ENCODE data around the gene RALBP1. TPM values are rescaled to one million over a fixed set of nuclear protein-coding genes. Genes with fewer than 3 reads are reported as not detected.
A peak's percentile ranks its signal among the peaks of the same experiment; 100 is the strongest.

The RALBP1 gene
- total and polyA plus RNA-seq, 9 of the 15 experiments (the other 6 are each of a cell fraction or from before 2014, with no cell fraction given): 10.9 to 70.0 (median 61.3) TPM

- TF ChIP-seq, protein P1, sequence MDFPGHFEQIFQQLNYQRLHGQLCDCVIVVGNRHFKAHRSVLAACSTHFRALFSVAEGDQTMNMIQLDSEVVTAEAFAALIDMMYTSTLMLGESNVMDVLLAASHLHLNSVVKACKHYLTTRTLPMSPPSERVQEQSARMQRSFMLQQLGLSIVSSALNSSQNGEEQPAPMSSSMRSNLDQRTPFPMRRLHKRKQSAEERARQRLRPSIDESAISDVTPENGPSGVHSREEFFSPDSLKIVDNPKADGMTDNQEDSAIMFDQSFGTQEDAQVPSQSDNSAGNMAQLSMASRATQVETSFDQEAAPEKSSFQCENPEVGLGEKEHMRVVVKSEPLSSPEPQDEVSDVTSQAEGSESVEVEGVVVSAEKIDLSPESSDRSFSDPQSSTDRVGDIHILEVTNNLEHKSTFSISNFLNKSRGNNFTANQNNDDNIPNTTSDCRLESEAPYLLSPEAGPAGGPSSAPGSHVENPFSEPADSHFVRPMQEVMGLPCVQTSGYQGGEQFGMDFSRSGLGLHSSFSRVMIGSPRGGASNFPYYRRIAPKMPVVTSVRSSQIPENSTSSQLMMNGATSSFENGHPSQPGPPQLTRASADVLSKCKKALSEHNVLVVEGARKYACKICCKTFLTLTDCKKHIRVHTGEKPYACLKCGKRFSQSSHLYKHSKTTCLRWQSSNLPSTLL (IDR thresholded peaks at IDR 0.05): no peak
- no peak for TF ChIP-seq TARDBP (IDR thresholded peaks at IDR 0.05)
- peak; percentile 96 for TF ChIP-seq SMC3 (conservative IDR thresholded peaks at IDR 0.05; ENCODE audit: insufficient read depth, low read depth, low read length)
- TF ChIP-seq, protein P2, sequence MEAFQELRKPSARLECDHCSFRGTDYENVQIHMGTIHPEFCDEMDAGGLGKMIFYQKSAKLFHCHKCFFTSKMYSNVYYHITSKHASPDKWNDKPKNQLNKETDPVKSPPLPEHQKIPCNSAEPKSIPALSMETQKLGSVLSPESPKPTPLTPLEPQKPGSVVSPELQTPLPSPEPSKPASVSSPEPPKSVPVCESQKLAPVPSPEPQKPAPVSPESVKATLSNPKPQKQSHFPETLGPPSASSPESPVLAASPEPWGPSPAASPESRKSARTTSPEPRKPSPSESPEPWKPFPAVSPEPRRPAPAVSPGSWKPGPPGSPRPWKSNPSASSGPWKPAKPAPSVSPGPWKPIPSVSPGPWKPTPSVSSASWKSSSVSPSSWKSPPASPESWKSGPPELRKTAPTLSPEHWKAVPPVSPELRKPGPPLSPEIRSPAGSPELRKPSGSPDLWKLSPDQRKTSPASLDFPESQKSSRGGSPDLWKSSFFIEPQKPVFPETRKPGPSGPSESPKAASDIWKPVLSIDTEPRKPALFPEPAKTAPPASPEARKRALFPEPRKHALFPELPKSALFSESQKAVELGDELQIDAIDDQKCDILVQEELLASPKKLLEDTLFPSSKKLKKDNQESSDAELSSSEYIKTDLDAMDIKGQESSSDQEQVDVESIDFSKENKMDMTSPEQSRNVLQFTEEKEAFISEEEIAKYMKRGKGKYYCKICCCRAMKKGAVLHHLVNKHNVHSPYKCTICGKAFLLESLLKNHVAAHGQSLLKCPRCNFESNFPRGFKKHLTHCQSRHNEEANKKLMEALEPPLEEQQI (IDR thresholded peaks at IDR 0.05): peak; percentile 86
- no peak for TF ChIP-seq TGIF2 (CRISPR knock-in tag; IDR thresholded peaks at IDR 0.05)
- TF ChIP-seq TAF1 (IDR thresholded peaks at IDR 0.05; ENCODE audit: control insufficient read depth, extremely low read depth, insufficient read depth, low read length, severe bottlenecking): no peak
- no peak for TF ChIP-seq MYNN (IDR thresholded peaks at IDR 0.05)
- TF ChIP-seq MYNN (CRISPR knock-in tag; IDR thresholded peaks at IDR 0.05): no peak
- TF ChIP-seq SNIP1 (IDR thresholded peaks at IDR 0.05; ENCODE audit: low read depth): no peak
- no peak for TF ChIP-seq ZNF586 (CRISPR knock-in tag; conservative IDR thresholded peaks at IDR 0.05)
- TF ChIP-seq HNRNPK (IDR thresholded peaks at IDR 0.05; ENCODE audit: low read depth, low read length, poor library complexity, severe bottlenecking): no peak
- TF ChIP-seq RNF2 (IDR thresholded peaks at IDR 0.05): no peak
- TF ChIP-seq MITF (IDR thresholded peaks at IDR 0.05): no peak
- no peak for TF ChIP-seq HMG20A (CRISPR knock-in tag; conservative IDR thresholded peaks at IDR 0.05)
- no peak for TF ChIP-seq HDAC8 (tag; IDR thresholded peaks at IDR 0.05)
- TF ChIP-seq ZBTB12 (CRISPR knock-in tag; IDR thresholded peaks at IDR 0.05): no peak
- no peak for TF ChIP-seq ZC3H11A (IDR thresholded peaks at IDR 0.05; ENCODE audit: low read depth, low read length)
- TF ChIP-seq MNT (conservative IDR thresholded peaks at IDR 0.05): 0 out of 4 replicates have a peak, but pooled peaks of 1 of the 2 experiments have one; percentile 19
- TF ChIP-seq CBFA2T2 (conservative IDR thresholded peaks at IDR 0.05): no peak
- no peak for TF ChIP-seq ZNF143 (CRISPR knock-in tag; IDR thresholded peaks at IDR 0.05)
- no peak for TF ChIP-seq MCM5 (IDR thresholded peaks at IDR 0.05; ENCODE audit: low read depth)
- no peak for TF ChIP-seq BRF1 (IDR thresholded peaks at IDR 0.05; ENCODE audit: borderline replicate concordance, extremely low read depth, insufficient read length)
Measured at GRCh38 chr18:9516437-9517064, 41.2 kb downstream of the RALBP1 start (continued).

Data from K562 (cell line).